Heart right ventricle (tissue), 16 donors: ENCODE results near the gene LSAMP. TPM values are rescaled to one million over a fixed set of nuclear protein-coding genes. Genes with fewer than 3 reads are reported as not detected.

Source experiments
- ATAC-seq, 8 donors: fragments of 200-7000 bp; cut with Tn5 transposase; one replicate each; pipeline ENCODE4 v1.9.1; 2020; ENCODE audit warnings: mild to moderate bottlenecking in 8 of 8, moderate library complexity in 8 of 8, moderate number of reproducible peaks in 1 of 8
- DNase-seq, 2 donors: peaks; one replicate each; pipeline ENCODE4 v3.0.0-alpha.2; 2020
- H3K27ac ChIP-seq, 10 donors: fragments of 200-600 bp; sonication (generic) in 2 of 10; one replicate each; pipeline versions ENCODE4 v1.5.0 to v1.8.0; 2020 to 2022; ENCODE audit warnings: mild to moderate bottlenecking in 3 of 10
- H3K27me3 ChIP-seq, 7 donors: fragments of 200-600 bp; one replicate each; pipeline ENCODE4 v1.8.0; 2021 to 2022; ENCODE audit warnings: mild to moderate bottlenecking in 2 of 7
- H3K36me3 ChIP-seq, 9 donors: fragments of 200-600 bp; sonication (generic) in 1 of 9; one replicate each; pipeline versions ENCODE4 v1.5.0 to v1.8.0; 2020 to 2022; ENCODE audit warnings: mild to moderate bottlenecking in 2 of 9
- H3K4me1 ChIP-seq, 9 donors: fragments of 200-600 bp; sonication (generic) in 1 of 9; one replicate each; pipeline versions ENCODE4 v1.5.0 to v1.8.0; 2020 to 2022; ENCODE audit warnings: mild to moderate bottlenecking in 4 of 9
- H3K4me3 ChIP-seq, 10 donors: fragments of 200-600 bp; sonication (generic) in 2 of 10; one replicate each; pipeline versions ENCODE4 v1.5.0 to v1.8.0; 2020 to 2022; ENCODE audit warnings: mild to moderate bottlenecking in 7 of 10, moderate library complexity in 2 of 10
- H3K9me3 ChIP-seq, 11 donors: fragments of 200-600 bp in 10 of 11; sonication (generic) in 2 of 11; one replicate each; pipeline versions ENCODE4 v1.5.0 to v1.8.0; 2013 to 2022; ENCODE audit warnings: mild to moderate bottlenecking in 2 of 11, control low read depth in 1 of 11, moderate library complexity in 1 of 11
- CTCF ChIP-seq, 9 donors: fragments of 200-600 bp; sonication (generic) in 2 of 9; IDR thresholded peaks; one replicate each; pipeline versions ENCODE4 v1.5.0 to v1.8.0; 2021 to 2022; ENCODE audit warnings: antibody characterized with exemption in 9 of 9, mild to moderate bottlenecking in 5 of 9, moderate library complexity in 1 of 9
- WGBS, 2 donors: extraction: QIAGEN DNeasy Blood & Tissue Kit; methylation state at CpG; one replicate each; pipeline ENCODE4 v1.1.7; 2013; ENCODE audit warnings: inconsistent platforms in 1 of 2; 5-methylcytosine and 5-hydroxymethylcytosine counted together
- intact Hi-C, 10 donors: fragments of 100-400 bp; cut with DNase I; formaldehyde crosslinking; loops; one replicate each; pipeline versions ENCODE4 v1.11.1 to v1.14.2; 2022
- polyA plus RNA-seq, 2 donors: library from polyadenylated mRNA; stranded (reverse); fragments of 200-250 nt; gene quantifications; one replicate each; pipeline ENCODE4 v1.2.3, GENCODE V29; 2013
- total RNA-seq, 10 donors: library from RNA; stranded (reverse); fragmentation: NEBNext Ultra II Directional in 3 of 10; extraction: Animal tissue kit (Norgen Biotek cat#: 25700) in 3 of 10; gene quantifications; one replicate each; pipeline versions ENCODE4 v1.2.1 to v1.2.4, GENCODE V29; 2021 to 2023
- donor health status: Arrhythmogenic right ventricular cardiomyopathy.
- donor health status: ischemic (EF 13 %, LVEDD 7.1; RV severe dilation, severe dysfunction).
- donor health status: healthy with polysubstance abuse.
- donor health status: DM: no; HTN: yes; CAD: no.
- donor health status: DM: no; HTN: no; CAD: no.
- donor health status: ischemic (EF 25% LVEDD 6.9; RV normal size, moderate dysfunction).
- donor health status: ischemic (EF 25% LVEDD 5.7; RV mildly dilated, moderate dysfunction).
- donor health status: healthy.
- donor health status: DM: yes; HTN: yes; CAD: no.
- donor health status: Ischemic cardiomyopathy.
- donor health status: ischemic (EF 35%, LVEDD 5.7; RV mildly dilated, moderate dysfunction).
- donor health status: nonischemic (EF 11% LVEDD 7.7; RV severe dilation, severe dysfunction).
- donor health status: DM: yes; HTN: yes; CAD: no.
- donor health status: PGD.
- donor health status: ischemic (EF 29% LVEDD 5.4; RV normal size, mild dysfunction).
- donor health status: nonischemic (EF 23%, LVEDD 6.1; RV moderate dilation, normal function).

LSAMP gene
- total and polyA plus RNA-seq, 12 donors: 0.51 to 9.0 (median 5.4) TPM

GRCh38 chr3:116267116-116267515, 178.2 kb downstream of the LSAMP start:
- H3K4me1 ChIP-seq: peaks cover 0 to 4% (median 0%) of the 10 kb centered on the region in 9 donors
- no peaks in the 10 kb centered on the region for H3K36me3 ChIP-seq
- no peak overlapping the region for H3K27ac ChIP-seq
- 85 to 96% methylated on average over 1 of the region's 1 CpG for WGBS, 2 donors
- no peaks in the 10 kb centered on the region for H3K27me3 ChIP-seq
- ATAC-seq (no peak), DNase-seq (no peak)
- H3K9me3 ChIP-seq: no peaks in the 10 kb centered on the region
- intact Hi-C loops: no loop called here
- H3K4me3 ChIP-seq: no peak overlapping the region
- no peak for TF ChIP-seq CTCF (IDR thresholded peaks at IDR 0.05)

DNA sequence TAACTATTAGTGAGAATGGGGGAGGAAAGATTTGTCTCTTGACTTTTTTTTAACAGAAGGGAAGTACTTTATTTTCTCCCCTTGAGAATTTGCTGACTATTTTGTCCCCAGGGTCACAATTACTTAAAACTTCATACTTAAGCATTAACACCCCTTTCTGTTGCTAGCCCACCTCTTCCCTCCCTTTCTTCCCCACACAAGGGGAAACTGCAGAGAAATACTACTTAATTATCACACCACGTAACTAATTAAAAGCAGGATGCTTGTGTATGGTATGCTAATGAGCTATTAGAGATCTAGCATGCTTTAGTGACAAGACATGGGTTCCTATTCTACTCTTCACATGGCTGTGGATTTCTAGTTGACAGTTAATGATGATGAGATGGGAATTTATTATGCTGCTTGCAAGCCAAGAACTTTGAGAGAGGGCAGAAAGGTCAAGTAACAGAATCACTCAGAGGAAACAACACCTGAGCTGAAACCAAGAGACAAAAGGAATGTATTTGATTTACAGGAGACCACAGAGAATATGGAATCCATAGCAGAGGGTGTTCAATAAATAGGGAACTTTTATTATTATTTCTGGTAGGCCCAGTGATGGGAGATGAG, 179.2 kb downstream of the LSAMP start:
- H3K9me3 ChIP-seq: no peaks in the 10 kb centered on the region
- H3K27me3 ChIP-seq: no peaks in the 10 kb centered on the region
- WGBS, 2 donors: 76 to 79% methylated on average over 1 of the region's 1 CpG
- no peak for TF ChIP-seq CTCF (IDR thresholded peaks at IDR 0.05)
- H3K36me3 ChIP-seq: no peaks in the 10 kb centered on the region
- no peak overlapping the region for H3K27ac ChIP-seq
- no peak overlapping the region for H3K4me3 ChIP-seq
- ATAC-seq (no peak), DNase-seq (no peak)
- H3K4me1 ChIP-seq: peaks cover 0 to 4% (median 0%) of the 10 kb centered on the region in 9 donors
- intact Hi-C loops: no loop called here

GRCh38 chr3:116265320-116265695, 180.0 kb downstream of the LSAMP start:
- Histone ChIP-seq H3K4me3 (no peak overlapping the region), H3K27ac (no peak overlapping the region), H3K27me3 (no peaks in the 10 kb centered on the region), H3K4me1 (peaks cover 0 to 4% (median 0%) of the 10 kb centered on the region in 9 donors), H3K36me3 (no peaks in the 10 kb centered on the region), H3K9me3 (no peaks in the 10 kb centered on the region)
- ATAC-seq (no peak), DNase-seq (no peak)
- TF ChIP-seq CTCF (IDR thresholded peaks at IDR 0.05): no peak
- 73 to 82% methylated on average over 8 of the region's 8 CpGs for WGBS, 2 donors
- intact Hi-C loops: no loop called here

- Histone ChIP-seq H3K4me1 (peaks cover 0 to 4% (median 0%) of the 10 kb centered on the region in 9 donors), H3K4me3 (no peak overlapping the region), H3K9me3 (no peaks in the 10 kb centered on the region), H3K36me3 (no peaks in the 10 kb centered on the region), H3K27ac (no peak overlapping the region), H3K27me3 (no peaks in the 10 kb centered on the region)
- DNase-seq (no peak), ATAC-seq (no peak)
- TF ChIP-seq CTCF (IDR thresholded peaks at IDR 0.05): no peak
- intact Hi-C loops: no loop called here
- WGBS, 2 donors: 69 to 75% methylated on average over 4 of the region's 4 CpGs
Measured at GRCh38 chr3:116264546-116265319, 180.6 kb downstream of the LSAMP start.
